GM10266 (cell line): Measurements from ENCODE around the gene ANKRD52.

Source experiments
- DNase-seq: peaks from one replicate; pipeline ENCODE4 v3.0.0; 2012; ENCODE audit errors: extremely low spot score
- TF ChIP-seq, protein P1 (sequence below): IDR thresholded peaks from 2 replicates; pipeline ENCODE4 v1.5.1; 2012; ENCODE audit warnings: mild to moderate bottlenecking, low read depth; ENCODE audit not compliant: control insufficient read depth, insufficient read depth; ENCODE audit errors: missing control alignments

Gene ANKRD52

DNA sequence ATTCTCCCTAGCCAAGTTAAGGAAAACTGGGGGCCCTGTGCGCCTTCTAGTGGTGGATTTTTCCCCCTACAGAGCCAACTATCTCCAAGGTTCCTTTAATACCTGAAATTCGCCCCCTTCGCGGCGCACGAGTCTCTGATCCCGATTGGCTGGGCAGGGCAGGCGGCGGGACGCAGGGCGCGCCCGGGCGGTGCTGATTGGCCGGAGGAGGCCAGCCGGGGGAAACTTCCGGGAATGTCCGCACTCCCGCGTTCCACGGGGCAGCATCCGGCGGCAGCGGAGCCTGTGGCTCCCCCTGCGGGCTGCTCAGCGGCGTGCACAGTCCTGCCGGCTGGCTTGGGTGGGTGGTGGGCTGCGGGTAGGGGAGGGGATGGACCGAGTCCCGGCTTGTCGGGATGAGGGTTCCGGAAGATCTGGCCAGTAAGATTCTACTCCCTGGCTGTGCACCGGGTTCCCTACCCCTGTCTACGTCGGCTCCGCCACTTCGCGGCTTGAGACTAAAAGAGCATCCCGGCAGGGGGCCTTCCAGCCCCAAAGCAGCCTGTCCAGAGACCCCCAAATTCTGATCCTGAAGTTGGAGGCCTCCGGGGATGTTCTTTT, 34.0 kb downstream of the ANKRD52 start, which contains the start of gene NABP2:
Gene NABP2 (plus strand): TSS at position 241 of the 600 bp plus-strand sequence. CDS start 515 bp downstream, outside the sequence.
- TF ChIP-seq, protein P1, sequence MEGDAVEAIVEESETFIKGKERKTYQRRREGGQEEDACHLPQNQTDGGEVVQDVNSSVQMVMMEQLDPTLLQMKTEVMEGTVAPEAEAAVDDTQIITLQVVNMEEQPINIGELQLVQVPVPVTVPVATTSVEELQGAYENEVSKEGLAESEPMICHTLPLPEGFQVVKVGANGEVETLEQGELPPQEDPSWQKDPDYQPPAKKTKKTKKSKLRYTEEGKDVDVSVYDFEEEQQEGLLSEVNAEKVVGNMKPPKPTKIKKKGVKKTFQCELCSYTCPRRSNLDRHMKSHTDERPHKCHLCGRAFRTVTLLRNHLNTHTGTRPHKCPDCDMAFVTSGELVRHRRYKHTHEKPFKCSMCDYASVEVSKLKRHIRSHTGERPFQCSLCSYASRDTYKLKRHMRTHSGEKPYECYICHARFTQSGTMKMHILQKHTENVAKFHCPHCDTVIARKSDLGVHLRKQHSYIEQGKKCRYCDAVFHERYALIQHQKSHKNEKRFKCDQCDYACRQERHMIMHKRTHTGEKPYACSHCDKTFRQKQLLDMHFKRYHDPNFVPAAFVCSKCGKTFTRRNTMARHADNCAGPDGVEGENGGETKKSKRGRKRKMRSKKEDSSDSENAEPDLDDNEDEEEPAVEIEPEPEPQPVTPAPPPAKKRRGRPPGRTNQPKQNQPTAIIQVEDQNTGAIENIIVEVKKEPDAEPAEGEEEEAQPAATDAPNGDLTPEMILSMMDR, result peak; percentile 85
- DNase-seq, result peak; percentile 98

DNA sequence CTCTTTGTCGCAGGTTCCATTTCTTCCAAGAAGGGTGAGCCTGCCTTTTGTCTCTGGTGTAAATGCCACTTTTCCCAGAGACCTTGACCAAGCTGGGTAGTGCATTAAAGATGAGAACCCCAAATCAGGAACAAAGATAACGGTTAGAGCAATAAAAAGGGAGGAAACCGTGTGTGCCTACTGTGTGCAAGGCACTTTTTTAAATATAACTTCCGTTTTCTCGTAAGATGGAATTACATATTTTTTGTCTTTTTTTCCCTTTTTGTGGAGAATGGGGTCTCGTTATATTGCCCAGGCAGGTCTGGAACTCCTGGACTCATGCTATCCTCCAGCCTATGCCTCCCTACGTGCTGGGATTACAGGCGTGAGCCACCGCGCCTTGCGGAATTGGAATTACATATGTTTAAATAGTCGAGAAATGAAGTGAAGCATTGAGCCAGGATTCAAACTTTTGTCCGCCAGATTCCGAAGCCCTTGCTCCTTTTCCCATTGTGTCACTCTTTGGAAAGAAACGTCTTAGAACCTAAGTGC, 34.5 kb downstream of the ANKRD52 start:
- TF ChIP-seq, protein P1, result no peak
- DNase-seq, result no peak

DNA sequence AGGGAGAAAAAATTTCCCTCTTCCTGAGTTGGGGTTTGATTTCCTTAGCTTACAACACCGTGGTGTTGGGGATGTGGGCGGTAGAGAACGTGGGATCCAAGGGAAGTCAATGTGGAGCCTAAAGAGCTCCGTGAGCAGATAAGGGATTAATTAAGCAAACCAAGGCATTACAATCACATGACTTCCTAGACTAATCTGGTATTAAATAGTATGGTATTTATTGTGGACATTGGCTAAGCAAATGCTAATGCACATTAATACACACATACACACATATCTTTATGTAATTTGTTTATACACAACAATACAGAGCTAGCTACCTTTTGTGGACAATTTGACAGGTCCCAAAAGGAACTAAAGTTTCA, 35.7 kb downstream of the ANKRD52 start:
- TF ChIP-seq, protein P1, result no peak
- no peak for DNase-seq

DNA sequence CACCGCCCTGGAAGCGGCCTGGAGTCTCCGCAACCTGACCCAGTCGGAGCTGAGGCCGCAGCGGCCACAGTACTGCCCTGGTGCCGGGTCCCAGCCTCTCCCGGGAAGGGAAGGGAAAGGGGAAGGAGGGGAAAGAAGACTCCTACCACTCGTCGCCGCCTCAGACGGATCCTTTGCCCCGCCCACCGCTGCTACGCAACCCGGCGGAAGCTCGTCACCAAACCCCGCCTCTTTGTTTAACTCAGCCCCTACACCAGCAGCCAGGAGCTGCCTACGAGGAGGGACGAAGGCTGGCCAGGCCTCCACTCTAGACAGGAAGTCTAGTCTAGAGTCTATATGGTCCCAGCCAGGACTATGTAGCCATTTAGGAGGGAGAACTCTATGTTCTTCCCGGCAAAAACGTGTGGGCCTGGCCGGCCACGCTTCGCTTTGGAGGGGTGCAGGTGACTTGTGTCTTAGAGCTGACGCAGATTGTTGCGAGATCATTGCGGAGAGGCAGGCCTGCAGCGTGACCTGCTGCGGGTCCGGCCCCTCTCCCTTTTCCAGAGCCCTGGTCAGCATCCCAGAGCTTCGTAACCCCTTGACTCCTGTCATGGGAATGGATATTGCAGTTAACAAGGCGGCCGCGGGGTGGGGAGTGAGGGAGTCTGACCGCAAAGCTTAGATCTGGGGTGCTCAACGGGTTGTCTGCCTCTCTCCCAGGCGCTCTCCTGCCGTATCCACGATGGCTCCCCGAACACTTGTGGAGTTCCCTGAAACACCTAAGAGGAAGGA, 36.2 kb downstream of the ANKRD52 start, which contains the start of gene RNF41:
Gene RNF41 (minus strand): TSS at position 166 of the 774 bp plus-strand sequence. CDS start 7,875 bp downstream, outside the sequence.
- TF ChIP-seq, protein P1, result no peak
- peak; percentile 96 for DNase-seq

DNA sequence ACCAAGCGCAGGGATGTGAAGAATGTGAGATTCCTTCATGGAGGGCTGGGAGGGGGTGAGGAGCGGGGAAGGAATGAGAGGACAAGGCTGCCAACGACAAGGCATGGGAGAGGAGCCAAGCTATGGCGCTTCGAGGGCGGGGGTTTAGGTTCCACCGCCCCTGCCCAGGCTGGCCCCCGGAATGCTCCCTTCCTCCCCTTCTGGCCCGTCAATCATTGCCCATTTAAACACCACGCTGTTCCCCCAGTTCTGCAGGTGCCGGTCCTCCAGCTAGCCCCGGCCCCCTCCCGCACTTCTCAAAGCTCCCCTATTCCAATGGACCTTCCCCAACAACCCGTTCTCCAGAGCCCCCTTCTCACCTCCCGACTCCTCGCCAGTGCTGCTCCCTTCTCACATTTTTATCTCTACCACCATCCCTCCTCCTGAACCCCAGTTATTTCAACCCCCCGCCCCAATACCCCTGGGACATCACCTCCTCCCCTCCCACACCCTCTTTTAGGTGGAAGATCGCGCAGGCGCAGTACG, 36.9 kb downstream of the ANKRD52 start:
- TF ChIP-seq, protein P1, result no peak
- no peak for DNase-seq

DNA sequence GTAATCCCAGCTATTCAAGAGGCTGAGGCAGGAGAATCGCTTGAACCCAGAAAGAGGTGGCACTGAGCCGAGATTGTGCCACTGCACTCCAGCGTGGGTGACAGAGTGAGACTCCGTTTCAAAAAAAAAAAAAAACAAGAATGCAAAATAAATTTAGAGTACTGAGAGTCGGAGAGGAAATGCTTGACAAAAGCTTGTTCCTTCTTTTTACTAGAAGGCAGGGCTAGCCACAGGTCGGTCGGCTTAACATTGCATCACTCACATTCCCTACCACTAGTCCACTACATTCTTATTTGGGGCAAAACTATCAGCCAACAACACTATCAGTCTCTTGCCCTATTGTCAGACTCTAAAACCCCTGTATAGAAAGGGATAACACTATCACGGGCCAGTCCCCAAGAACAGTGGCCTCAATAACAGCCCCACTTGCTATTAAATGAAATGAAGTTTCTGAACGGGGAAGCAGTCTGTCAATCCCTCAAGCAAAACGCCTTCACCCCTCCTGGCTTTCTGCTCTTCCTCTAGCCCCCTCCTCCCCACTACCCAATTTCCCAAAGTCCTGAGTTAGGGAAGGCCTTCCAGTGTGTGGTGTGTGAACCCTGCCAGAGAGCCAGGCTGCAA, 37.5 kb downstream of the ANKRD52 start:
- TF ChIP-seq, protein P1, result no peak
- DNase-seq, result no peak

DNA sequence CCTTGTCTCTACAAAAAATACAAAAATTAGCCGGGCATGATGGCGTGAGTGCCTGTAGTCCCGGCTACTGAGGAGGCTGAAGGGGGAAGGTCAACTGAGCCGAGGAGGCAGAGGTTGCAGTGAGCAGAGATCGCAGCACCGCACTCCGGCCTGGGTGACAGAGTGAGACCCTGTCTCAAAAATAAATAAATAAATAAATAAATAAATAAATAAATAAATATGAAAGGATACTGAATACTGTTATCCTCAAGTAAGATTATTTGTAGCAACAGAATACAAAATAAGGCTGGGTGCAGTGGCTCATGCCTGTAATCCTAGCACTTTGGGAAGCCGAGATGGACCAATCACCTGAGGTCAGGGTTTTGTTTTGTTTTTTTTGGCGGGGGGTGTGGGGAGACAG, 38.3 kb downstream of the ANKRD52 start:
- DNase-seq, result no peak

More for the DNA sequence above, 38.3 kb downstream of the ANKRD52 start:
- TF ChIP-seq, protein P1, result no peak
